Esophagus (tissue), 2 donors: ENCODE data around the gene CCDC6. TPM values are rescaled to one million over a fixed set of nuclear protein-coding genes. Genes with fewer than 3 reads are reported as not detected.

ENCODE experiments used
- H3K27ac ChIP-seq, 2 donors: one replicate each; pipeline ENCODE4 v1.5.1; 2013; ENCODE audit warnings: low read depth in 2 of 2, mild to moderate bottlenecking in 2 of 2, inconsistent platforms in 1 of 2, low read length in 1 of 2, moderate library complexity in 1 of 2
- H3K27me3 ChIP-seq, 2 donors: one replicate each; pipeline ENCODE4 v1.6.1; 2013; ENCODE audit warnings: low read length in 2 of 2, control low read depth in 1 of 2, mild to moderate bottlenecking in 1 of 2; ENCODE audit not compliant: insufficient read depth in 2 of 2, control insufficient read depth in 1 of 2
- H3K36me3 ChIP-seq, 2 donors: one replicate each; pipeline ENCODE4 v1.6.1; 2013; ENCODE audit warnings: low read length in 1 of 2; ENCODE audit not compliant: control insufficient read depth in 2 of 2, insufficient read depth in 2 of 2
- H3K4me1 ChIP-seq, 2 donors: one replicate each; pipeline ENCODE4 v1.6.1; 2013; ENCODE audit warnings: low read length in 1 of 2; ENCODE audit not compliant: control insufficient read depth in 2 of 2, insufficient read depth in 2 of 2
- H3K4me3 ChIP-seq, 2 donors: one replicate each; pipeline ENCODE4 v1.5.1; 2013; ENCODE audit warnings: low read length in 2 of 2, mild to moderate bottlenecking in 2 of 2, low read depth in 1 of 2, moderate library complexity in 1 of 2
- H3K9me3 ChIP-seq, 2 donors: one replicate each; pipeline ENCODE4 v1.6.1; 2013; ENCODE audit warnings: mild to moderate bottlenecking in 2 of 2, low read depth in 1 of 2, low read length in 1 of 2, moderate library complexity in 1 of 2; ENCODE audit not compliant: control insufficient read depth in 2 of 2, insufficient read depth in 1 of 2
- WGBS, 2 donors: extraction: QIAGEN DNeasy Blood & Tissue Kit; methylation state at CpG; one replicate each; pipeline ENCODE4 v1.1.7; 2013; 5-methylcytosine and 5-hydroxymethylcytosine counted together
- polyA plus RNA-seq, 2 donors: library from polyadenylated mRNA; stranded (reverse); fragments of 200-250 nt; gene quantifications; one replicate each; pipeline ENCODE4 v1.2.3, GENCODE V29; 2013
- donor health status: healthy with polysubstance abuse.
- donor health status: Bipolar disorder and iron deficiency.

Gene CCDC6
- polyA plus RNA-seq, 2 donors = 23.2 to 25.9 TPM

DNA sequence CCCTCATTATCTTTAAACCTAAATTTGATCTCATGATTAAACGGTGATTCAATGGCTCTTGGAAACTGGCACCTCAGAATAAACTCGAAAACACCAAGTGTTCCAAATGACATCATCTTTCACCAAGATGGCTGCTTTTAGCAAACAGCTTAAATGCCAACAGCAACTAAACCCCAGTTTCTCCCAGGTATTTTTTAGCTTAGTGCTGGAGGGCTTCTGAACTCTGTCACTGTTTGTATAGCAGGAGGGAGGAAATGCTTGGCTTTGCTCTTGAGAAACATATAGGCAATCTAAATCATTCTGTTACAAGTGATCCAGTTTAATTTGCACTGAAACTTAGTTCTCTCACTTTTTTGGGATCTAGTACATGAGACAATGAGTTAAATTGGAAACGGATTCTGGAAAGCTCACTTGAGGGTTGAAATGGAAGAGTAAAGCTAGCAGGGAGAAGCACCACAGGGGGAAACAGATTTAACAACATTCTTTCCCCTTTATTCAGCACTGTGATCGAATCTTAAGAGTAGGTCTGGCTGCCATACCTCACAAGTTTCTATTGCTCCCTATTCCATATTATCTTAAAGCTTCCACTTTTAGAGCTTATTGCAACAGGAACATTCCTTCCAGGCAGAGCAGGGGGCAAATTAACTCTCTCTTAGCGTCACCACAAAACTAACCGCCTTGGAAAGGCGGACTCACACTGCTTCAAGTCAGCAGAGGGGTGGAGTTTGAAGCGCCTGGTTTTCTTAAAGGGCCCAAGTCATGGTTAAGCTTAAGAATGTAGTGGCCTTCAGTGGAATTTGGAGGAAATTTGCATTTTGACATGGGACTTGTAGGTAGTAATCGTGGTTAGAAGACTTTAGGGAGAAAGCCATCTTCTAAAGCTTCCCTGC, 1.8 kb upstream of the CCDC6 start:
- H3K27me3 ChIP-seq = no peaks in the 10 kb centered on the region
- H3K4me3 ChIP-seq = peak overlapping the region; percentile 26 to 65
- H3K27ac ChIP-seq = peak overlapping the region; percentile 82 to 90
- H3K36me3 ChIP-seq = no peaks in the 10 kb centered on the region
- no peaks in the 10 kb centered on the region for H3K9me3 ChIP-seq
- H3K4me1 ChIP-seq = no peaks in the 10 kb centered on the region
- WGBS, 2 donors = 3 to 5% methylated on average over 9 of the region's 9 CpGs

DNA sequence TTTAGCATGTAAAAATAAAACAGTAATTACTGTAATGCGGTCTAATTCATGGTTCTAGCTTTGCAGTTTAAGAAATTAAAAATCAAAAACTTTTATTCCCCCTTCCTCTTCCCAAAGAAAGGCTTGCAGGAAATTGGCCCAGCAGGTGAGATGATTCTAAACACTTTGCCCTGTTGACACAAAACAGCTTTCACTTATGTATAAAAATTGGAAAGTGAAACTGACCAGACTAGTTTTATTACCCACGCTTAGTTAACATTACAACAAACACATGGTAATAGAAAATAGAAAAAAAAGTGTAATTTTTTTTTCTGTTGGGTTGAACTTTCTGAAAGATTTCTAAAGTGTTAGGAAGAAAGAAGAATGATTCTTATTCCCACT, 1.2 kb upstream of the CCDC6 start:
- 24 to 25% methylated on average over 2 of the region's 2 CpGs for WGBS, 2 donors
- H3K4me1 ChIP-seq = no peaks in the 10 kb centered on the region
- H3K9me3 ChIP-seq = no peaks in the 10 kb centered on the region
- H3K27me3 ChIP-seq = no peaks in the 10 kb centered on the region
- H3K36me3 ChIP-seq = no peaks in the 10 kb centered on the region
- H3K27ac ChIP-seq = peak overlapping the region in 1 of 2 donors; percentile 90
- peak overlapping the region in 1 of 2 donors; percentile 100 for H3K4me3 ChIP-seq

DNA sequence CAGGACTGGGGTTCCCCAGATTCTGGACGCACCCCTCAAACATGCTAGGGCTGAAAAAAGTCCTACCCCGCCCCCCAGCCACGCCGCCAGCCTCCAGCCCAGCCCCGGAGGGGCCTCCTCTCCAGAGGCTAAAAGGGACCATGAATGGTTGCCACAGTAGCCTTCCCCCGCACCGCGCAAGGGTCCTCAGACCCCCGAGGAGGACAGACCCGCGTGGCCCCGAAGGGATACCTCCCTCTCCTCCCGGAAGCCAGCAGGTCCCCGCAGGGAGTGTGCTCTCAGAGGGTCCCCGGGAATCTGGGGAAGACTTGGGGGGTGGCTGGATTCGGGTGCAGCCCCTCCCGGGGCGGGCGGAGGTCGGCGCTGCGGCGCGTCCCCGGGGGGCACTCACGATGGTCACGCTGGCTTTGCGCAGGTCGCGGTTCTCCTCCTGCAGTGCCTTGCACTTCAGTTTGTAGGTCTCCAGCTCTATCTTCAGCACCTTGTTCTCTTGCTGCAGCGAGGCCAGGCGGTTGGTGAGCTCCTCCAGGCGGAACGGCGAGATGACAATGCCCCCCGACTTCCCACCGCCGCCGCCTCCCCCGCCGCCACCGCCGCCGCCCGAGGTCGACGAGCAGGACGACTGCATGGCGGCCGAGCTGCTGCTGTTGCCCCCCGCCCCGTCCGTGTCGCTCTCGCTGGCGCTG, 482 bp downstream of the CCDC6 start:
- peak overlapping the region; percentile 93 to 100 for H3K4me3 ChIP-seq
- H3K4me1 ChIP-seq = peaks cover 0 to 2% of the 10 kb centered on the region in 2 donors
- 0 to 1% methylated on average over 49 to 56 of the region's 56 CpGs for WGBS, 2 donors
- H3K9me3 ChIP-seq = no peaks in the 10 kb centered on the region
- no peaks in the 10 kb centered on the region for H3K27me3 ChIP-seq
- peak overlapping the region; percentile 96 for H3K27ac ChIP-seq
- H3K36me3 ChIP-seq = no peaks in the 10 kb centered on the region

DNA sequence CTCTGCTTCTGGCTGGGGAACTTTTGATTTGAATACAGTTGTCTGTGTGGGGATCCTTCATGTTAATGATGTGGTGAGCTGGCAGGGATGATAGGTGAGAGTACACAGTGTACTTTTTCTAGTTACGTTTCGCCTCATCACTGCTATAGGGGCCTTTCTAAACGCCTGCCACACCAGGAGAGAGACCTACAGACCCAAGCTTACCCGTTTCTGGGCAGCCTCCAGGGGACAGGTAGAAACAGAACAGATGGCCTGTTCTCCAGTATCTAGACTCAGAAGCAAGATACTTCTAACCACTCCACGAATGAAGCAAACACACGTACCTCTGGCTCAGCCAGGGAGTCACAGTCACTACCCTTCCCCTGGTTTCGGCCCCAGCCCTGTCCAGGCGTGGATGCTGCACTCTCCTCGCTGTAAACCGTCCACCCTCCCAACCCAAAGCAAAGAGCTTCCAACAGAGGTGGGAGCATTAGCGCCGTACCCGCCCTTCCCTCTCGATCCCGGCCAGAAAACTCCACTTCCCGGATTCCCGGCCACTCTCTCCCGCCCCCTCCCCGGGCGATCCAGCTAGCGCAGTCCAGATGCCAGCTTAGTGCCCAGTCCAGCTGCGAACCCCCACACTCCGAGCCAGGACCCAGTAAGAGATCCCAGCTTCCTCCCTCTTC, 1.2 kb downstream of the CCDC6 start:
- WGBS, 2 donors = 1 to 3% methylated on average over 23 of the region's 23 CpGs
- Histone ChIP-seq H3K4me3 (peak overlapping the region; percentile 93 to 100), H3K27me3 (no peaks in the 10 kb centered on the region), H3K4me1 (peaks cover 0 to 5% of the 10 kb centered on the region in 2 donors), H3K27ac (peak overlapping the region; percentile 96), H3K9me3 (no peaks in the 10 kb centered on the region), H3K36me3 (no peaks in the 10 kb centered on the region)

DNA sequence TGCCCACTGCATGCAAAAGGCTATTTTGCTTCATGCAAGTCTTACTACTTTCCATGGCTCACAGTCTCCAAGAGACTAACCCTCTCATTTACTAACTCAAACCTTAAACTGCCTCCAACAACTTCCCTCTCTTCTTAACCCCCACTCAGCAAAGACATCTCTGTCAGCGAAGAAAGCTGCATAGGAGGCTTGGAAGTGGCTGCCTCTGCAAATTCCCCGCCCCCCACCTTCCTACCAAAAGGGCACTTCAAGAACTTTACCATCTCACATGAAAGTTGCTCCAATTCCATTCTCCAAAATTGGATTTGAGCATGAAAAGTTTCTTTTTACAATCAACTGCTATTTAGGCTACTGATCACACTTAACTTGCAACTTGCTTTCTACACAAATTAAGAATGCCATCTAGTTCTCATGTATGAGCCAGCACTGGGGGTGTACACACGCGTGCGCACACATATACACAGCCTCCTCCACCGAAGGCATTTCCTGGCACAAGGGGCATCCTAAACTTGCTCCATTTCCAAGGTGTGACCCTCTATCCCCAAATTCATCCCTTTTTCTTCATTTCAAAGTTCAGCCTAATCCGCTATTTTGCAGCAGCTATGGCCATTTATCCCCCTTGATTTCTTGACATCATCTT, 1.8 kb downstream of the CCDC6 start:
- H3K4me1 ChIP-seq = peaks cover 0 to 5% of the 10 kb centered on the region in 2 donors
- 37 to 42% methylated on average over 7 of the region's 7 CpGs for WGBS, 2 donors

DNA sequence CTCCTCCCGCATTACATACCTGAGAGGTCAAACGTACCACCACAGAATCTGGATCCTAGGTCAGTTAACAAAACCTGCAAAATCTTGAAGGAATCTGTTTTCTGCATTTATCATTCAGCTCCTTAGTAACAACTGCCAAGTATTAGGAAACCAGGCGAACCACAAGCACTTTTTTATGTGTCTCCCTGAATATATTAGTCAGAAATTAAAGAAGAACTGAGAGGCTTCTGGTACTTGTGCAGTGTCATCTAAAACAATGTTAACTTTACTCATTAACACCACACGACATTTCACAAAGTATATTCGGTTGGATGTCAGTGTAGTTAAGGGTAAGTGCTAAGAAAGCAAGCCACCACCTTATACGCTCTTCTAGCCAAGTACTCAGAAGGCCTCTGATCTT, 2.5 kb downstream of the CCDC6 start:
- 34 to 44% methylated on average over 6 of the region's 6 CpGs for WGBS, 2 donors
- peak overlapping the region; percentile 51 to 96 for H3K27ac ChIP-seq
- H3K27me3 ChIP-seq = no peaks in the 10 kb centered on the region
- H3K4me3 ChIP-seq = peak overlapping the region in 1 of 2 donors; percentile 100
- H3K36me3 ChIP-seq = no peaks in the 10 kb centered on the region
- no peaks in the 10 kb centered on the region for H3K9me3 ChIP-seq
- peaks cover 0 to 8% of the 10 kb centered on the region in 2 donors for H3K4me1 ChIP-seq

More for the DNA sequence above, 1.8 kb downstream of the CCDC6 start:
- Histone ChIP-seq H3K27me3 (no peaks in the 10 kb centered on the region), H3K4me3 (peak overlapping the region; percentile 93 to 100), H3K9me3 (no peaks in the 10 kb centered on the region), H3K36me3 (no peaks in the 10 kb centered on the region), H3K27ac (peak overlapping the region; percentile 96)

DNA sequence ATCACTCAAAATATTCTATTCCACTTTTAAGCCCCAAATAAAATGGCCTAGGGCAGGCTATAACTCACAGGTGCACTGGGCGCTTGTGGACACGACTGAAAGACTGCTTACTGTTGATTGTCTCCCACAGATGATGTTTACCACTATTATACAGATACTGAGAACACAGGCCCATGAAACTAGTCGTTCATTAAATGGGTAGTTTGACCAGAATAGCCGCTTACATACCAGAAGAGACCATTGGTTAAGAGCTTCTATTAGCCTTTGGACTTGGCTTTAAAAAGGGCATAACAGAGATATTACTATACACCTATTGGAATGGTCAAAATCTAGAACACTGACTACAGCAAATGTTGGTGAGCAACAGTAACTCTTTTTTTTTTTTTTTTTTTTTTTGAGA, 4.3 kb downstream of the CCDC6 start:
- no peaks in the 10 kb centered on the region for H3K36me3 ChIP-seq
- H3K27ac ChIP-seq = peak overlapping the region in 1 of 2 donors; percentile 47
- peaks cover 0 to 10% of the 10 kb centered on the region in 2 donors for H3K4me1 ChIP-seq
- H3K27me3 ChIP-seq = no peaks in the 10 kb centered on the region
- no peak overlapping the region for H3K4me3 ChIP-seq
- no peaks in the 10 kb centered on the region for H3K9me3 ChIP-seq
- 69 to 78% methylated on average over 4 of the region's 4 CpGs for WGBS, 2 donors

DNA sequence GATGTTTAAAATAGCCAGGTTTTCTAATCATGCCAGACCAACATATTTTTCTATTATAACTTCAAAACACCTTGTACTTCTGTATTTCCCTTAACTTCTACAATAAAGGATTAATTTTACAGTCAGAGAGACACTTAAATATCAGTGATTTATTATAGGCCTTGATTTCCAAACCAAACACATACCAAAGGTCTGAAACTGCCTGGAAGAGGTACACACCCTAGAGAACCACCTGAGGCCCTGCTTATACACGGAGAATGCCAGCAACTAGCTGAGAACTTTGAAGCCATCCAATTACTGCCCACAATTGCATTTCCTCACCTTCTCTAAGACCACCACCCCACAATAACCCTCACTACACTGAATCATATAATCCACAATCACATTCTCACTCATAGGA, 4.9 kb downstream of the CCDC6 start:
- 35 to 52% methylated on average over 1 of the region's 1 CpG for WGBS, 2 donors

More for the DNA sequence above, 4.9 kb downstream of the CCDC6 start:
- no peaks in the 10 kb centered on the region for H3K36me3 ChIP-seq
- H3K27me3 ChIP-seq = no peaks in the 10 kb centered on the region
- H3K4me3 ChIP-seq = no peak overlapping the region
- peak overlapping the region; percentile 46 to 47 for H3K27ac ChIP-seq
- peaks cover 0 to 10% of the 10 kb centered on the region in 2 donors for H3K4me1 ChIP-seq
- no peaks in the 10 kb centered on the region for H3K9me3 ChIP-seq
